ENCODE measurements around the gene PCED1B.

The PCED1B gene

GRCh38 chr12:47102406-47102805 lies 23.0 kb downstream of the PCED1B start:
- no peak for TF ChIP-seq CTCF (IDR thresholded peaks at IDR 0.05)

- no peak for TF ChIP-seq CTCF (IDR thresholded peaks at IDR 0.05)
These were observed 23.6 kb downstream of the PCED1B start for GRCh38 chr12:47102845-47103651.

- TF ChIP-seq CTCF (IDR thresholded peaks at IDR 0.05) = no peak
These were observed 26.7 kb downstream of the PCED1B start for GRCh38 chr12:47105914-47106674.

GRCh38 chr12:47107446-47107845 lies 28.0 kb downstream of the PCED1B start:
- no peak for TF ChIP-seq CTCF (IDR thresholded peaks at IDR 0.05)

- no peak for TF ChIP-seq CTCF (IDR thresholded peaks at IDR 0.05)
These were observed 28.5 kb downstream of the PCED1B start for GRCh38 chr12:47107926-47108325.

GRCh38 chr12:47110011-47110541 lies 30.7 kb downstream of the PCED1B start:
- TF ChIP-seq CTCF (IDR thresholded peaks at IDR 0.05) = no peak

- TF ChIP-seq CTCF (IDR thresholded peaks at IDR 0.05) = no peak
These were observed 31.4 kb downstream of the PCED1B start for GRCh38 chr12:47110718-47111391.
